Measurements from ENCODE around the gene TMEM234. TPM values are rescaled to one million over a fixed set of nuclear protein-coding genes. Genes with fewer than 3 reads are reported as not detected.
A peak's percentile ranks its signal among the peaks of the same experiment; 100 is the strongest.

Gene TMEM234
- total RNA-seq, 1 donor from 2014 or later, result 15.0 TPM

DNA sequence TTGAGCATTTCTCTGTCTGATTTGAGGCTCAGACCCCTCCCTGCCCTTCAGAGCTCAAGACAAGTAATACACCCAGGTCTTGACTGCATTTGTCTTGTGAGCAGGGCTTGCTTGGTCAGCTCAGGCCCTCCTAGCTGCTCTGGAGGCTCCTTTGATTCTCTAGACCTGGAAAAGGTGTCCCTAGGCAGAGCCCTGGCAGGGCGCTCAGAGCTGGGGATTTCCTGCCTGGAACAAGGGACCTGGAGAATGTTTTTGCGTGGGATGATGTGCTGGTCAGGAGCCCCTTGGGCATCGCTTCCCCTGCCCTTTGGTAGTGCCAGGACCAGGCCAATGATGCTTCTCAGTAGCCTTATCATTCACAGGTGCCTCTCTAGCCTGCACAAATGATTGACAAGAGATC, 26.6 kb downstream of the TMEM234 start:
- Mint-ChIP-seq H3K4me3 (no peak overlapping the region), H3K36me3 (ENCODE audit: low read depth) (peaks cover 60% of the 10 kb centered on the region), H3K9me3 (no peaks in the 10 kb centered on the region), H3K4me1 (ENCODE audit: low read depth) (peaks cover 80% of the 10 kb centered on the region), H3K27ac (no peak overlapping the region), H3K27me3 (ENCODE audit: insufficient read depth) (no peaks in the 10 kb centered on the region)
- DNase-seq (ENCODE audit: low spot score), result no peak
- intact Hi-C loops (cut with micrococcal nuclease), result no loop called here

DNA sequence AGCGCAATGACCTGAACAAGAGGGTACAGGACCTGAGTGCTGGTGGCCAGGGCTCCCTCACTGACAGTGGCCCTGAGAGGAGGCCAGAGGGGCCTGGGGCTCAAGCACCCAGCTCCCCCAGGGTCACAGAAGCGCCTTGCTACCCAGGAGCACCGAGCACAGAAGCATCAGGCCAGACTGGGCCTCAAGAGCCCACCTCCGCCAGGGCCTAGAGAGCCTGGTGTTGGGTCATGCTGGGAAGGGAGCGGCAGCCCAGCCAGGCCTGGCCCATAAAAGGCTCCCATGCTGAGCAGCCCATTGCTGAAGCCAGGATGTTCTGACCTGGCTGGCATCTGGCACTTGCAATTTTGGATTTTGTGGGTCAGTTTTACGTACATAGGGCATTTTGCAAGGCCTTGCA, 27.2 kb downstream of the TMEM234 start:
- Mint-ChIP-seq H3K4me3 (no peak overlapping the region), H3K27me3 (ENCODE audit: insufficient read depth) (no peaks in the 10 kb centered on the region), H3K9me3 (no peaks in the 10 kb centered on the region), H3K36me3 (ENCODE audit: low read depth) (peaks cover 60% of the 10 kb centered on the region), H3K4me1 (ENCODE audit: low read depth) (peaks cover 75% of the 10 kb centered on the region), H3K27ac (no peak overlapping the region)
- DNase-seq (ENCODE audit: low spot score), result no peak
- intact Hi-C loops (cut with micrococcal nuclease), result no loop called here

DNA sequence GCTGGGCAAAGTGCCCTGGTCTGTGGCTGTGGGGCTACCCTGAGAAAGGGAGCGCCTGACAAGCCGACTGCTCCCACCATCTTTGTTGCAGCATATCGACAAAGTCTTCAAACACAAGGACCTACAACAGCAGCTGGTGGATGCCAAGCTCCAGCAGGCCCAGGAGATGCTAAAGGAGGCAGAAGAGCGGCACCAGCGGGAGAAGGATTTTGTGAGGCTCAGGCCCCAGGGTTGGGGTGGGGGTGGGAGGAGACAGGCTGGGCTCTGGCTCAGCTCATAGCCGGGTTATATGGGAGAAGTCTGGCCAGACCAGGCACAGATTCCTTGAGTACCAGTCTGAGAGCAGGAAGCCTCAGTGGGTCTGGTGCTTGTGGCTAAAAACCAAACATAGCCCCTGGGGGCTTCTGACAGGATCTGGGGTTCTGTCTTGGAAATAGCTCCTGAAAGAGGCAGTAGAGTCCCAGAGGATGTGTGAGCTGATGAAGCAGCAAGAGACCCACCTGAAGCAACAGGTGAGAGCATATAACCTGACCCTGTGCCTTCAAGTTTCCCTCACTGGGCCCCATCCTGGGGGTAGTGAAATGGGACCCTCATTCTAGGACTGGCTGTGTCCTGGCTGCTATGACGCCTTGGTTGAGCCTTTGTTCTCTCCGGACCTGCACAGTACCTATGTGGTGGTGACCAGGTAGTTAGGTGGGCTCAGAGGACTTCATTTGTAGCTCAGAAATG, 29.8 kb downstream of the TMEM234 start:
- no peak for DNase-seq (ENCODE audit: low spot score)
- intact Hi-C loops (cut with micrococcal nuclease), result no loop called here
- Mint-ChIP-seq H3K4me3 (no peak overlapping the region), H3K27ac (no peak overlapping the region), H3K4me1 (ENCODE audit: low read depth) (peaks cover 59% of the 10 kb centered on the region), H3K27me3 (ENCODE audit: insufficient read depth) (no peaks in the 10 kb centered on the region), H3K9me3 (no peaks in the 10 kb centered on the region), H3K36me3 (ENCODE audit: low read depth) (peaks cover 74% of the 10 kb centered on the region)

DNA sequence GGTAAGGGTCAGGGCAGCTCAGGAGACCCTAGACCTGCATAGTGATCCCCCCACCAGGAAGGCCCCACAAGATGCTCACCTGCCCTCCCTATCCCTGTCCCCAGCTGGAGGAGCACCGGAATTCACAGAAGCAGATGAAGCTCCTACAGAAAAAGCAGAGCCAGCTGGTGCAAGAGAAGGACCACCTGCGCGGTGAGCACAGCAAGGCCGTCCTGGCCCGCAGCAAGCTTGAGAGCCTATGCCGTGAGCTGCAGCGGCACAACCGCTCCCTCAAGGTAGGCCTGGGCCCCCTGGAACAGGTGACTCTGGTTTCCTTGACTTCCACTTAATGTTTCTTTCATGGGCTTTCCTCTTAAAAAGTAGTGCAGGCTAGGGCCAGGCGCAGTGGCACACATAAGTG, 34.3 kb downstream of the TMEM234 start:
- Mint-ChIP-seq H3K27me3 (ENCODE audit: insufficient read depth) (no peaks in the 10 kb centered on the region), H3K4me3 (no peak overlapping the region), H3K9me3 (no peaks in the 10 kb centered on the region), H3K27ac (no peak overlapping the region), H3K4me1 (ENCODE audit: low read depth) (peaks cover 47% of the 10 kb centered on the region), H3K36me3 (ENCODE audit: low read depth) (peaks cover 64% of the 10 kb centered on the region)
- intact Hi-C loops (cut with micrococcal nuclease), result no loop called here
- DNase-seq (ENCODE audit: low spot score), result no peak

DNA sequence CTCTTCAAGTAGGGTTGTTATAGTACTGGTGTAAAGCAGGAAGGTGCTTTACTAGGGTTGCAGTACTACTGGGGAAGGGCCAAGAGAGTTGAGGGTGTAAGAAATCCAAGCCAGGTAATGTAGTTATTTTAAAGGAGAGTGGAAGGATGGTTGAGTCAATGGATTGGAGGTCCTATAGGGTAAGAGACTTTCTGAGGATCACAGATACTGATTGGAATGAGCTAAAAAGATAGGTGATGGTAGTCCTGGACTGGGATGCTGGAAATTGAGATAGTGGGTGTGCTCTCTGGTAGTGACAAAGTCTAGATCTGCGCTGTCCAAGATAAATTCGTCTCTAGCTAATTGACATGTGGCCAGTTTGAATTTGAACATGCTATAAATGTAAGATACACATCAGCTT, 35.7 kb downstream of the TMEM234 start:
- H3K27me3 Mint-ChIP-seq (ENCODE audit: insufficient read depth), result no peaks in the 10 kb centered on the region
- no peaks in the 10 kb centered on the region for H3K9me3 Mint-ChIP-seq
- H3K4me1 Mint-ChIP-seq (ENCODE audit: low read depth), result peaks cover 50% of the 10 kb centered on the region

DNA sequence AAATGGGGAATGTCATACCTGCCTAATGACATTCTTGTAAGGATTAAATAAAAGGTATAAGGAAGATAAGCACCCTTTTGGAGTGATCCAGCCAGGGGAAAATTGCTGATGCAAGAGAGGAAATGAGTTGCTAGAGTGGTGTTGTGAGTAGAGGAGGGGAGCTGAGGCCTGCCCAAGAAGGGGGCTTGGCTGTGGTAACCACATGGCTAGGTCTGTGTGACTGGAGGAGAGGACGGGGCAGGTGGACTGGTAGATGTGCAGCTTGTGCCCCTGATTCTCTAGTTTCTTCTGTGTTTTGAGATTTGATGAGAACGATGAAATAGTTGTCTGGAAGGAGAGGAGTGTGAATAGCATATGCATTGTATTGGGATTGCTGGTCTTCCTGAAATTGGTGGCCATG, 36.1 kb downstream of the TMEM234 start:
- DNase-seq (ENCODE audit: low spot score), result no peak
- Mint-ChIP-seq H3K9me3 (no peaks in the 10 kb centered on the region), H3K4me3 (peak overlapping the region; percentile 62), H3K36me3 (ENCODE audit: low read depth) (peaks cover 63% of the 10 kb centered on the region), H3K27ac (peak overlapping the region; percentile 76), H3K27me3 (ENCODE audit: insufficient read depth) (no peaks in the 10 kb centered on the region), H3K4me1 (ENCODE audit: low read depth) (peaks cover 51% of the 10 kb centered on the region)
- intact Hi-C loops (cut with micrococcal nuclease), result loop anchor here (1.0 kb wide), 1 partner anchor 14 kb away; the partner anchor contains the start of gene CCDC28B

More for the DNA sequence above, 35.7 kb downstream of the TMEM234 start:
- DNase-seq (ENCODE audit: low spot score), result no peak
- H3K36me3 Mint-ChIP-seq (ENCODE audit: low read depth), result peaks cover 62% of the 10 kb centered on the region
- intact Hi-C loops (cut with micrococcal nuclease), result loop anchor here (1.0 kb wide), 1 partner anchor 14 kb away; the partner anchor contains the start of gene CCDC28B
- peak overlapping the region; percentile 76 for H3K27ac Mint-ChIP-seq
- H3K4me3 Mint-ChIP-seq, result peak overlapping the region; percentile 62

DNA sequence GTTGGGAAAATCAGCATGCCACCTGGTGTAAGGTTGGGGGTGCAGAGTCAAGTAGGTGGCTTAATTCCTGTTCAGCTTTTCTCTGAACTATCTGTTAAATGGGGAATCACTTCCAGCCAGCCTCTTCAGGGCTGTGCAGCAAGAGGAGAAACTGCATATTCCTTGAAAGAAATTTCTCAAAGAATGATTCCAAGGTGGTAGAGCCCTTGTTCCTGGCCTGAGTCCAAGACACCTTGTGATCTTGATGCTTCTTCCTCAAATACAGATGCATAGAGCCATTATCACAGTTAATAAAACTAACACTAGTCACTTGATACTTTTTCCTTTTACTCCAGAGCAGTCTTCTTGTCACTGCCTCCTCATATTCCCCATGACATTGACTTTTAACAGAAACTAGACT, 37.5 kb downstream of the TMEM234 start:
- no peaks in the 10 kb centered on the region for H3K27me3 Mint-ChIP-seq (ENCODE audit: insufficient read depth)
- intact Hi-C loops (cut with micrococcal nuclease), result loop anchor here (5.0 kb wide), 2 partner anchors 68 to 242 kb away; partner anchors contain the start of gene LCK
- peaks cover 61% of the 10 kb centered on the region for H3K4me1 Mint-ChIP-seq (ENCODE audit: low read depth)
- DNase-seq (ENCODE audit: low spot score), result no peak
- peaks cover 68% of the 10 kb centered on the region for H3K36me3 Mint-ChIP-seq (ENCODE audit: low read depth)
- H3K9me3 Mint-ChIP-seq, result no peaks in the 10 kb centered on the region
- H3K27ac Mint-ChIP-seq, result peak overlapping the region; percentile 69
- peak overlapping the region; percentile 74 for H3K4me3 Mint-ChIP-seq

DNA sequence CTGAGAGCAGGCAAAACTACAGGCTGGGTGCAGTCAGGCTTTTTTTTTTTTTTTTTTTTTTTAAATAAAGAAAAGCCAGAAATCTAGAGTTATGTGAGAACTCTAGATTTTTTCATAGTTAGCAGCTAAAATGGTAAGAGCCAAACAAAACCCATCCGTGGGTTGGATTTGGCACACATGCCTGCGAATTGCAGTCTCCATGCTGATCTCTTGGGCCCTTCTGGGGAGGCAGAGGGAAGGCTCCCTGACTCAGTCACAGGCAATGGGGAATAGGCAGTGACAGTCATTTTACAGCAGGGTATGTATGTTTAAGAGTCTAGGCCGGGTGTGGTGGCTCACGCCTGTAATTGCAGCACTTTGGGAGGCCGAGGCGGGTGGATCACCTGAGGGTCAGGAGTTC, 40.1 kb downstream of the TMEM234 start:
- peaks cover 64% of the 10 kb centered on the region for H3K4me1 Mint-ChIP-seq (ENCODE audit: low read depth)
- H3K4me3 Mint-ChIP-seq, result peak overlapping the region; percentile 96
- H3K27me3 Mint-ChIP-seq (ENCODE audit: insufficient read depth), result no peaks in the 10 kb centered on the region
- DNase-seq (ENCODE audit: low spot score), result no peak
- no peaks in the 10 kb centered on the region for H3K9me3 Mint-ChIP-seq
- peaks cover 52% of the 10 kb centered on the region for H3K36me3 Mint-ChIP-seq (ENCODE audit: low read depth)
- peak overlapping the region; percentile 46 for H3K27ac Mint-ChIP-seq
- intact Hi-C loops (cut with micrococcal nuclease), result loop anchor here (5.0 kb wide), 2 partner anchors 70 to 240 kb away; partner anchors contain the start of gene LCK

DNA sequence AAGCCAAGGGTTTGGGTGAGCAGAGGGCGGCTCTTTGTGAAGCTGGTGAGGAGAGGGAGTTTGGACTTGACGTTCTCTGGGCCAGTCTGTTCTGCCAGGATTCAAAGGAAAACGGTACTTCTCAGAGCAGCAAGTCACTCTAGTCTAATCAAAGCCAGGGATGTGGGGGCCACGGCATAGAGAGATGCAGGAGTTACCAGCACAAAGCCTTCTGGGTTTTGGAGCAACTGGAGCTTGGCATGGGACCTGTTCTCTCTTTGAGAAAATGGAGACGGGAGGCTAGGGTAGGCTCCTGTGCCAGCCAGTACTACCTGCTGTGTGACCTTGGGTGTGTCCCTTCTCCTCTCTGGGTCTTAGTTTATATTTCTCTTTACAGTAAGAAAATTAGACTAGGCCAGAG, 40.6 kb downstream of the TMEM234 start:
- peaks cover 61% of the 10 kb centered on the region for H3K4me1 Mint-ChIP-seq (ENCODE audit: low read depth)
- no peaks in the 10 kb centered on the region for H3K27me3 Mint-ChIP-seq (ENCODE audit: insufficient read depth)
- H3K4me3 Mint-ChIP-seq, result peak overlapping the region; percentile 96
- DNase-seq (ENCODE audit: low spot score), result no peak
- H3K9me3 Mint-ChIP-seq, result no peaks in the 10 kb centered on the region
- peaks cover 51% of the 10 kb centered on the region for H3K36me3 Mint-ChIP-seq (ENCODE audit: low read depth)
- peak overlapping the region; percentile 89 for H3K27ac Mint-ChIP-seq
- intact Hi-C loops (cut with micrococcal nuclease), result loop anchor here (5.0 kb wide), 2 partner anchors 71 to 239 kb away; partner anchors contain the start of gene LCK

DNA sequence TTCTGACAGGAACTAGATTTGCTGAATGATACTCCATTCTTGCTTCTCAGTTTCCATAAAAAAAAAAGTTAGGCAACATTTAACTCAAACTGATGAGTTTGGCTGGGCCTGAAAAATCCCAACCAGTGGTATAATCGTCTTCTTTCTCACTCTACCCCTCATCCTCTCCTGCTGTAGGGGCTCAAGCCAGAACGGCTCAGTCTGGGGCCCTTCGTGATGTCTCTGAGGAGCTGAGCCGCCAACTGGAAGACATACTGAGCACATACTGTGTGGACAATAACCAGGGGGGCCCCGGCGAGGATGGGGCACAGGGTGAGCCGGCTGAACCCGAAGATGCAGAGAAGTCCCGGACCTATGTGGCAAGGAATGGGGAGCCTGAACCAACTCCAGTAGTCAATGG, 41.1 kb downstream of the TMEM234 start:
- H3K4me3 Mint-ChIP-seq, result peak overlapping the region; percentile 96
- DNase-seq (ENCODE audit: low spot score), result no peak
- peak overlapping the region; percentile 89 for H3K27ac Mint-ChIP-seq
- H3K27me3 Mint-ChIP-seq (ENCODE audit: insufficient read depth), result no peaks in the 10 kb centered on the region
- peaks cover 46% of the 10 kb centered on the region for H3K36me3 Mint-ChIP-seq (ENCODE audit: low read depth)
- intact Hi-C loops (cut with micrococcal nuclease), result loop anchor here (5.0 kb wide), 2 partner anchors 71 to 239 kb away; partner anchors contain the start of gene LCK
- peaks cover 56% of the 10 kb centered on the region for H3K4me1 Mint-ChIP-seq (ENCODE audit: low read depth)
- no peaks in the 10 kb centered on the region for H3K9me3 Mint-ChIP-seq

DNA sequence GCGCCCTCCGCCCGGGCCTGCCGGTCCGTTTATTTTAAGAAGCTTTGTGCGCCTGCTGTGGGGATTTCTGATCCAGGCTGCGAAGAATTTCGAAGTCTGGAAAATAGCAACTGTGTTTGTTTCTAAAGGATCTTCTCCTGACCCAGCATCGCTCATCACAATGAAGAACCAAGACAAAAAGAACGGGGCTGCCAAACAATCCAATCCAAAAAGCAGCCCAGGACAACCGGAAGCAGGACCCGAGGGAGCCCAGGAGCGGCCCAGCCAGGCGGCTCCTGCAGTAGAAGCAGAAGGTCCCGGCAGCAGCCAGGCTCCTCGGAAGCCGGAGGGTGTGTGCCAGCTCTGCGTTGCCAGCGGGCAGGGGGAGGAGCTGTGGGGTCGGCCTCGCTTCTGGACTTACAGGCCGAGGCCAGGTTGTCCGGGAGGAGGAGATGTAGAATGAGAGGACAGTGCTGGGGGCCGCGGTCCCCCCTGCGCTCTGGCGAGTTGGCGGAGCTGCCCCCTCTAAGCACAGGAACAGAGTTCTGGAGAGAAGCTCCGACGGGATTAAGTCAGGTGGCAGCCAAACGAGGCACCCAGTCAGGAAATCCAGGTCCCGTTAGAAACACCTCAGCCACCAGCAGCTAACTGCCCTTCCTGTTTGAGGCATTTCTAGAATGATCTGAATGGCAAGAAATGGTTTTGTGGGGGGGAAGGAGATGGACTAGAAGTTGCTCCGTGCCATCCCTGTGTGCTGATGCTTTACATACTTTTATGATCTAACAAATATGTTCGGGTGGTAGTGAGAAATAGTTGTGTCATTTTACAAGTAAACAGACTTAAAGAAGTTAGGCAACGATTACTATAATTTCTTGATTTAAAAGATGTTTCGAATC, 41.7 kb downstream of the TMEM234 start:
- Mint-ChIP-seq H3K4me1 (ENCODE audit: low read depth) (peaks cover 53% of the 10 kb centered on the region), H3K27ac (peak overlapping the region; percentile 89), H3K9me3 (no peaks in the 10 kb centered on the region), H3K36me3 (ENCODE audit: low read depth) (peaks cover 44% of the 10 kb centered on the region), H3K27me3 (ENCODE audit: insufficient read depth) (no peaks in the 10 kb centered on the region), H3K4me3 (peak overlapping the region; percentile 96)
- intact Hi-C loops (cut with micrococcal nuclease), result loop anchor here (5.0 kb wide), 2 partner anchors 72 to 238 kb away; partner anchors contain the start of gene LCK
- DNase-seq (ENCODE audit: low spot score), result no peak

DNA sequence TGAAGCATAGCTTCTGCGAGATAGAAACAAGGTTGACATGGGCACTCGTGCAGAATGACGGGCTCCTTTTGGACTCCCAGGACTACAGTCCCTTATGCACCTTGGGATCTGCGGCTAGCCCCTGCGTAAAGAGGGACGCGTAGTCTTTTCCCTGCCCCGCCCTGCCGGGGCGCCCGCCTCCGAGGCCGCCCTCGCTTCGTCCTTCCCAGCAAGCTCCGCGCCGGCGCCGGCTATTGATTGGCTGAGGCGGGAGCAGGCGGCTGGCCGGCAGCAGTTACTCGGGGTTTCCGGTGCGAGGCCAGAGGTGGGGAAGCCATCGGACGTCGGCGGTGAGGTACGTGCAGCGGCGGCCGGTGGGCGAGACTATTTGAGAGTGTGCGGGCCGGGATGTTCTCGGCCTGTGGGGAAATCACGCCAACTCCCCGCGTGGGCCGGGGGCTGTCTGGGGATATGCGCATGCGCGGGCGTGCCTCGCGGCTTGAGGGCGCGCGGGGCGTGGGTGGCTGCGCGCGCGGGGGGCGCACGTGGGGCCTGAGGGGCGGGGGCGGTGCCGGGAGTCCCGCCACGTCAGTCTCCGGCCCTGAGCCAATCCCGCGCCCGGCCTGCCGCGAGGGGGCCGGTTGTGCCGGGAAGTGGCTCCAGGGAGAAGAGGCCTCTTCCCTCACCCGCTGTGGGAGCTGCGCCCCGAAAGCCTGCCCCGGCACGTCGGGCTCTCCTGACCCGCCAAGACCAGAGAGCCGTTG, 42.5 kb downstream of the TMEM234 start, which contains the start of gene TXLNA:
TSS of gene TXLNA (plus strand) at position 233 of the 743 bp plus-strand sequence. CDS start 671 bp downstream, outside the sequence.
- peak; percentile 89 for DNase-seq (ENCODE audit: low spot score)
- Mint-ChIP-seq H3K4me3 (peak within 1 kb of the TSS; percentile 96), H3K9me3 (no peaks in the 10 kb centered on the region), H3K4me1 (ENCODE audit: low read depth) (peaks cover 47% of the 10 kb centered on the region), H3K27me3 (ENCODE audit: insufficient read depth) (no peaks in the 10 kb centered on the region), H3K27ac (peak within 1 kb of the TSS; percentile 93), H3K36me3 (ENCODE audit: low read depth) (peaks cover 38% of the 10 kb centered on the region)
- intact Hi-C loops (cut with micrococcal nuclease), result loop anchor here (1.0 to 5.0 kb wide), 9 partner anchors 22 to 883 kb away; partner anchors contain the start of genes BSDC1, EIF3I, KPNA6 and LCK

Data from activated T-helper 1 cell treated with anti-CD3 and anti-CD28 coated beads, Interleukin-12 subunit alpha, Interleukin-12 subunit beta, Interleukin-2, Interleukin-4 antibody, amounts not matched to agents 30 ng/mL and 10 ng/mL and 1 ng/mL, durations not matched to agents 14 hours and 24 hours and 36 hours (primary cell).